Panc1 (cell line): Measurements from ENCODE around the gene FLII. TPM values are rescaled to one million over a fixed set of nuclear protein-coding genes. Genes with fewer than 3 reads are reported as not detected.
"Not testable (repeated sequence)": the region's sequence is repeated elsewhere in the genome, so short reads cannot be mapped to it uniquely, and the experiment has no call there.

Source experiments
- ATAC-seq: fragments of 200-7000 bp; cut with Tn5 transposase; 2 replicates; pipeline ENCODE4 v1.9.1; 2020; ENCODE audit warnings: mild to moderate bottlenecking, moderate library complexity
- BruUV-seq: library from RNA; stranded (reverse); fragments of 400-500 nt; replicated peaks from 2 replicates; lab custom pipeline; 2021; lab: Mats Ljungman, UMichigan
- CTCF ChIA-PET: fragments of 300-600 bp; sonication (Branson Sonifier 250); formaldehyde crosslinking; loops from one replicate; lab custom pipeline; 2022; ENCODE audit warnings: antibody characterized with exemption; lab: Charles Lee
- POLR2A ChIA-PET: fragments of 300-600 bp; sonication (Branson Sonifier 250); formaldehyde crosslinking; loops from one replicate; lab custom pipeline; 2022; ENCODE audit warnings: antibody characterized with exemption; lab: Charles Lee
- DNase-seq: peaks from one replicate; pipeline ENCODE4 v3.0.0-alpha.2; 2010; ENCODE audit warnings: low read depth, low spot score
- H3K27ac ChIP-seq: 2 replicates; pipeline ENCODE4 v1.5.1; 2011; ENCODE audit warnings: mild to moderate bottlenecking, low read length, inconsistent platforms
- H3K27me3 ChIP-seq: fragments of 200-500 bp; sonication (Bioruptor generic); 2 replicates; pipeline ENCODE4 v1.6.0; 2014; ENCODE audit warnings: low read length, inconsistent platforms; ENCODE audit not compliant: control insufficient read depth, insufficient read depth
- H3K36me3 ChIP-seq: fragments of 200-500 bp; sonication (Bioruptor generic); 2 replicates; pipeline ENCODE4 v1.5.1; 2014; ENCODE audit warnings: inconsistent platforms, mild to moderate bottlenecking, low read length, moderate library complexity; ENCODE audit not compliant: control insufficient read depth, insufficient read depth
- H3K4me1 ChIP-seq: 2 replicates; pipeline ENCODE4 v1.5.1; 2011; ENCODE audit warnings: inconsistent platforms, mild to moderate bottlenecking, low read length, moderate library complexity; ENCODE audit not compliant: control insufficient read depth, insufficient read depth
- H3K4me3 ChIP-seq, 2 experiments: 2 replicates each; pipeline ENCODE4 v1.5.1; 2011 to 2012; ENCODE audit warnings: low read depth in 2 of 2, low read length in 2 of 2, mild to moderate bottlenecking in 2 of 2, inconsistent platforms in 1 of 2, moderate library complexity in 1 of 2
- H3K9me3 ChIP-seq: fragments of 200-500 bp; sonication (Bioruptor generic); 2 replicates; pipeline ENCODE4 v1.5.1; 2014; ENCODE audit warnings: low read depth, mild to moderate bottlenecking, inconsistent platforms, low read length, moderate library complexity; ENCODE audit not compliant: control insufficient read depth, insufficient read depth
- POLR2AphosphoS5 ChIP-seq: IDR thresholded peaks from 2 replicates; pipeline ENCODE4 v1.6.1; 2012; ENCODE audit warnings: mild to moderate bottlenecking, low read depth, low read length, moderate library complexity
- SIN3A ChIP-seq: IDR thresholded peaks from 2 replicates; pipeline ENCODE4 v1.6.1; 2012; ENCODE audit warnings: low read depth, mild to moderate bottlenecking, low read length, moderate library complexity, borderline replicate concordance; ENCODE audit not compliant: insufficient read depth
- TCF7L2 ChIP-seq: IDR thresholded peaks from 2 replicates; pipeline ENCODE4 v1.6.1; 2011; ENCODE audit warnings: mild to moderate bottlenecking, low read depth, low read length, inconsistent platforms
- in situ Hi-C: cut with HindIII; loops from 2 replicates; pipeline ENCODE4 v1.10.0; 2016; ENCODE audit warnings: low sequenced_read_pairs, low pct_unique_long_range_greater_than_20kb
- intact Hi-C: fragments of 100-400 bp; cut with micrococcal nuclease; formaldehyde crosslinking; loops from one replicate; pipeline ENCODE4 v1.10.0; 2022; ENCODE audit not compliant: unreplicated experiment
- total RNA-seq: library from RNA; stranded (reverse); gene quantifications from one replicate; pipeline ENCODE4 v1.2.1, GENCODE V29; 2021; ENCODE audit not compliant: unreplicated experiment
- TF ChIP-seq, protein P1 (sequence below), 2 experiments: IDR thresholded peaks; 2 replicates each; pipeline ENCODE4 v1.6.1; 2011 to 2012; ENCODE audit warnings: low read depth in 2 of 2, control low read depth in 1 of 2, low read length in 1 of 2, mild to moderate bottlenecking in 1 of 2, moderate library complexity in 1 of 2; ENCODE audit not compliant: insufficient read depth in 1 of 2
- TF ChIP-seq, protein P2 (sequence below): fragments of 450-650 bp; IDR thresholded peaks from 2 replicates; pipeline ENCODE4 v1.5.1; 2017; ENCODE audit warnings: mild to moderate bottlenecking

FLII gene
- total RNA-seq, 1 experiment from 2014 or later: 207 TPM

DNA sequence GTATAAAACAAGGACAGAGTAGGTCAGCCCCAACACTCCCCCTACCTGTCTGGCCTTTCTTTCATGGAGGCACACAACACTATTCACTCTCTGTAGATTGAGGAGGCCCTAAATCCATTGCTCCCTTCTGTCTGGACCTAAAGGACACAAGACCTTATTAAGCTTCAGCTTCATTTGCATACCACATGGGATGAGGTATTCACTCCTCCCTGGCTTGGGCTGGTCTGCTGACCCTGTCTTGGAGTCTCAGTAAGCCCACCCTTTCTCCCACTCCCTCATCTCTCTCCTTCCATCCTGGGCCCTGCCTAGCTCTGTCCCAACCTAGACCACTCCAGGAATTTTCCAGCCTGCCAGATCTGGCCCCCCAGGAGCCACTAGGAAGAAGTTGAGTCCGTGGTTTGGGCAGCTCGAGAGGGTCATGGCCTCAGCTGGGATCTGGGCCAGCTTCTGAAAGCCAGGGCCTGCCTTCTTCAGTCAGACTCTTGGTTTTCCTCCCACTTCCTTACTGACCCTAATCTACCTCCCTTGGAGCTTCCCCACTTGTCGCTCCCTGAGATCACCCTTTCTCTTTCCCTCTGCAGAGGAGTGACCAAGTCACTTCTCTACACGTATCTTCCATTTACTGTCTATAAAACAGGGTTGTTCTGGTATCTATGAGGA, 39.7 kb downstream of the FLII start:
- H3K27ac ChIP-seq: no peak overlapping the region
- DNase-seq: no peak
- no TSS peak for BruUV-seq
- H3K4me1 ChIP-seq: peaks cover 7% of the 10 kb centered on the region; the same call in 1 of the 2 replicates
- TF ChIP-seq, protein P1, sequence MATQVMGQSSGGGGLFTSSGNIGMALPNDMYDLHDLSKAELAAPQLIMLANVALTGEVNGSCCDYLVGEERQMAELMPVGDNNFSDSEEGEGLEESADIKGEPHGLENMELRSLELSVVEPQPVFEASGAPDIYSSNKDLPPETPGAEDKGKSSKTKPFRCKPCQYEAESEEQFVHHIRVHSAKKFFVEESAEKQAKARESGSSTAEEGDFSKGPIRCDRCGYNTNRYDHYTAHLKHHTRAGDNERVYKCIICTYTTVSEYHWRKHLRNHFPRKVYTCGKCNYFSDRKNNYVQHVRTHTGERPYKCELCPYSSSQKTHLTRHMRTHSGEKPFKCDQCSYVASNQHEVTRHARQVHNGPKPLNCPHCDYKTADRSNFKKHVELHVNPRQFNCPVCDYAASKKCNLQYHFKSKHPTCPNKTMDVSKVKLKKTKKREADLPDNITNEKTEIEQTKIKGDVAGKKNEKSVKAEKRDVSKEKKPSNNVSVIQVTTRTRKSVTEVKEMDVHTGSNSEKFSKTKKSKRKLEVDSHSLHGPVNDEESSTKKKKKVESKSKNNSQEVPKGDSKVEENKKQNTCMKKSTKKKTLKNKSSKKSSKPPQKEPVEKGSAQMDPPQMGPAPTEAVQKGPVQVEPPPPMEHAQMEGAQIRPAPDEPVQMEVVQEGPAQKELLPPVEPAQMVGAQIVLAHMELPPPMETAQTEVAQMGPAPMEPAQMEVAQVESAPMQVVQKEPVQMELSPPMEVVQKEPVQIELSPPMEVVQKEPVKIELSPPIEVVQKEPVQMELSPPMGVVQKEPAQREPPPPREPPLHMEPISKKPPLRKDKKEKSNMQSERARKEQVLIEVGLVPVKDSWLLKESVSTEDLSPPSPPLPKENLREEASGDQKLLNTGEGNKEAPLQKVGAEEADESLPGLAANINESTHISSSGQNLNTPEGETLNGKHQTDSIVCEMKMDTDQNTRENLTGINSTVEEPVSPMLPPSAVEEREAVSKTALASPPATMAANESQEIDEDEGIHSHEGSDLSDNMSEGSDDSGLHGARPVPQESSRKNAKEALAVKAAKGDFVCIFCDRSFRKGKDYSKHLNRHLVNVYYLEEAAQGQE (IDR thresholded peaks at IDR 0.05; ENCODE audit: insufficient read depth in 1 of 2, low read depth in 2 of 2, low read length in 1 of 2): no peak
- TF ChIP-seq TCF7L2: no peak
- TF ChIP-seq, protein P2, sequence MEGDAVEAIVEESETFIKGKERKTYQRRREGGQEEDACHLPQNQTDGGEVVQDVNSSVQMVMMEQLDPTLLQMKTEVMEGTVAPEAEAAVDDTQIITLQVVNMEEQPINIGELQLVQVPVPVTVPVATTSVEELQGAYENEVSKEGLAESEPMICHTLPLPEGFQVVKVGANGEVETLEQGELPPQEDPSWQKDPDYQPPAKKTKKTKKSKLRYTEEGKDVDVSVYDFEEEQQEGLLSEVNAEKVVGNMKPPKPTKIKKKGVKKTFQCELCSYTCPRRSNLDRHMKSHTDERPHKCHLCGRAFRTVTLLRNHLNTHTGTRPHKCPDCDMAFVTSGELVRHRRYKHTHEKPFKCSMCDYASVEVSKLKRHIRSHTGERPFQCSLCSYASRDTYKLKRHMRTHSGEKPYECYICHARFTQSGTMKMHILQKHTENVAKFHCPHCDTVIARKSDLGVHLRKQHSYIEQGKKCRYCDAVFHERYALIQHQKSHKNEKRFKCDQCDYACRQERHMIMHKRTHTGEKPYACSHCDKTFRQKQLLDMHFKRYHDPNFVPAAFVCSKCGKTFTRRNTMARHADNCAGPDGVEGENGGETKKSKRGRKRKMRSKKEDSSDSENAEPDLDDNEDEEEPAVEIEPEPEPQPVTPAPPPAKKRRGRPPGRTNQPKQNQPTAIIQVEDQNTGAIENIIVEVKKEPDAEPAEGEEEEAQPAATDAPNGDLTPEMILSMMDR: no peak
- no peak for TF ChIP-seq POLR2AphosphoS5
- TF ChIP-seq SIN3A: no peak
- no peaks in the 10 kb centered on the region for H3K36me3 ChIP-seq
- ATAC-seq: no peak
- ChIA-PET CTCF (interaction anchor here (0.6 kb wide), 1 partner anchor 25 kb away, joined by 6 read pairs; no protein-coding TSS in a partner anchor), POLR2A (no interaction called here)
- H3K4me3 ChIP-seq: no peak overlapping the region
- no peaks in the 10 kb centered on the region for H3K27me3 ChIP-seq
- H3K9me3 ChIP-seq: no peaks in the 10 kb centered on the region
- intact Hi-C loops: loop anchor here (10.0 kb wide), 1 partner anchor 74 kb away; no protein-coding TSS in a partner anchor
- in situ Hi-C loops: no loop called here

DNA sequence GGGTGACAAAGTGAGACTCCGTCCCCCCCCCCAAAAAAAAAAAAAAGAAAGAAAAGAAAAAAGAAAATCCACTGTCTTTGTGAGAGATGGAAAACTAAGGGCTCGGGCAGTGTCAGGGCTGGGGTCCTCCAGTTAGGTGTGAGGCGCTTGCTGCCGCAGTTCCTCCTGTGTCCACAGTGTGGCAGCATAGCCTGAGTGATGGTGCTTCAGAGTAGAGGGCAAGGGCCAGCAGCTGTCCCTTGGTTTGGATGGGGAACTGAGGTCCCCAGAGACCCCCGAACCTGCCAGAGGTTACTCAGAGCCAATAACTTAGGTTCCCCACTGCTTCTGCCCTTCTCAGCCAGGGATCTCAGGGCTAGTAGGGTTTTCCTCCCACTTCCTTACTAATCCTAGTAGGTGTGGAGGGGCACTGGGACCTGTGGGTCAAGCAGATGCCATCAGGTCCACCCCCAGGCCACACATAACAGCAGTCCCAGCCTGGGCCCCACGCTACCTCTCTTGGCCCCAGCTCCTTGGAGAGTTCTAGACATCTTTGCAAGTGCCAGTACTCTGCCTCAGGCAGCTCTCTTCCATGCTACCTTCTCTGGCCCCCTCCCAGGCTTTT, 41.0 kb downstream of the FLII start:
- CTCF ChIA-PET: interaction anchor here (0.6 kb wide), 1 partner anchor 42 kb away, joined by 3 read pairs; no protein-coding TSS in a partner anchor
- Histone ChIP-seq H3K27ac (no peak overlapping the region), H3K27me3 (no peaks in the 10 kb centered on the region), H3K4me1 (peaks cover 7% of the 10 kb centered on the region; the same call in 1 of the 2 replicates), H3K4me3 (no peak overlapping the region), H3K36me3 (no peaks in the 10 kb centered on the region), H3K9me3 (no peaks in the 10 kb centered on the region)
- TF ChIP-seq TCF7L2: no peak
- TF ChIP-seq, protein P2: peak; percentile 93
- BruUV-seq: no TSS peak
- POLR2A ChIA-PET: no interaction called here
- ATAC-seq (peak; percentile 92), DNase-seq (peak; percentile 56)
- intact Hi-C loops: loop anchor here (10.0 kb wide), 1 partner anchor 73 kb away; no protein-coding TSS in a partner anchor
- in situ Hi-C loops: no loop called here

DNA sequence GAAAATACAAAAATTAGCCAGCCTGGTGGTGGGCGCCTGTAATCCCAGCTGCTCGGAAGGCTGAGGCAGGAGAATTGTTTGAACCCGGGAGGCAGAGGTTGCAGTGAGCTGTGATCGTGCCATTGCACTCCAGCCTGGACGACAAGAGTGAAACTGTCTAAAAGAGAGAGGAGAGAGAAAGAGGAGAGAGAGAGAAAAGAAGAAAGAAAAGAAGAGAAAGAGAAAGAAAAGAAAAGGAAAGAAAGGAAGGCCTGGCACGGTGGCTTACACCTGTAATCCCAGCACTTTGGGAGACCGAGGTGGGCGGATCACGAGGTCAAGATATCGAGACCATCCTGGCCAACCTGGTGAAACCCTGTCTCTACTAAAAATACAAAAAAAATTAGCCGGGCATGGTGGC, 41.6 kb downstream of the FLII start:
- H3K4me1 ChIP-seq, BruUV-seq, H3K27me3 ChIP-seq, DNase-seq, H3K36me3 ChIP-seq, H3K9me3 ChIP-seq, in situ Hi-C loops, H3K27ac ChIP-seq, H3K4me3 ChIP-seq, POLR2A ChIA-PET, ATAC-seq: not testable (repeated sequence)
- intact Hi-C loops: loop anchor here (10.0 kb wide), 1 partner anchor 72 kb away; no protein-coding TSS in a partner anchor
- CTCF ChIA-PET: interaction anchor here (0.7 kb wide), 1 partner anchor 649 kb away, joined by 3 read pairs; no protein-coding TSS in a partner anchor
